Fibroblast of pulmonary artery (primary cell): ENCODE measurements around the gene GLRA3.
A peak's percentile ranks its signal among the peaks of the same experiment; 100 is the strongest.

Experiments used
- DNase-seq: peaks from one replicate; pipeline ENCODE4 v3.0.0-alpha.2; 2010; ENCODE audit warnings: low read depth
- H3K4me3 ChIP-seq: replicated peaks from 2 replicates; pipeline ENCODE4 v1.5.1; 2011; ENCODE audit warnings: low read depth, mild to moderate bottlenecking, control low read depth, low read length, moderate library complexity
- TF ChIP-seq, protein P1 (sequence below): IDR thresholded peaks from 2 replicates; pipeline ENCODE4 v1.5.1; 2011; ENCODE audit warnings: mild to moderate bottlenecking, control low read depth, low read length, inconsistent platforms; ENCODE audit errors: missing control alignments

GLRA3 gene

DNA sequence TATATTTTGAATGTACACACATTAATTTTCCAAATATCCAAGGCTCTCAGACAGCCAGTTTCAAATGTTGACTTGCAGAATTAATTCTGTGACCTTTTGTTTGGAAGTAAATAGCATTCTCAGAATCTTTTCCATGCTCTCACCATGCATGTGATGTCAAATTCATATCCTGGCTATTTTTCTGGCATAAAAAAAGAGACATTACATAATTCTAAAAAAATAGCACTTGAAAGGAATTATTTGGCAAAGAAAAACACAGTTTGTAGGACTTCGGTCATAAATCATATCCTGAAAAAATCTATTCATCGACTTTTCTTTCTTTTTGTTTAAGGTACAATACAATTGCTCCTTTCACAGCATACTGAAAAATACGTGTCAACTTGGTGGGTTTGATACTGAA is 111.2 kb downstream of the GLRA3 start:
- no peak overlapping the region for H3K4me3 ChIP-seq
- DNase-seq, result no peak
- TF ChIP-seq, protein P1, sequence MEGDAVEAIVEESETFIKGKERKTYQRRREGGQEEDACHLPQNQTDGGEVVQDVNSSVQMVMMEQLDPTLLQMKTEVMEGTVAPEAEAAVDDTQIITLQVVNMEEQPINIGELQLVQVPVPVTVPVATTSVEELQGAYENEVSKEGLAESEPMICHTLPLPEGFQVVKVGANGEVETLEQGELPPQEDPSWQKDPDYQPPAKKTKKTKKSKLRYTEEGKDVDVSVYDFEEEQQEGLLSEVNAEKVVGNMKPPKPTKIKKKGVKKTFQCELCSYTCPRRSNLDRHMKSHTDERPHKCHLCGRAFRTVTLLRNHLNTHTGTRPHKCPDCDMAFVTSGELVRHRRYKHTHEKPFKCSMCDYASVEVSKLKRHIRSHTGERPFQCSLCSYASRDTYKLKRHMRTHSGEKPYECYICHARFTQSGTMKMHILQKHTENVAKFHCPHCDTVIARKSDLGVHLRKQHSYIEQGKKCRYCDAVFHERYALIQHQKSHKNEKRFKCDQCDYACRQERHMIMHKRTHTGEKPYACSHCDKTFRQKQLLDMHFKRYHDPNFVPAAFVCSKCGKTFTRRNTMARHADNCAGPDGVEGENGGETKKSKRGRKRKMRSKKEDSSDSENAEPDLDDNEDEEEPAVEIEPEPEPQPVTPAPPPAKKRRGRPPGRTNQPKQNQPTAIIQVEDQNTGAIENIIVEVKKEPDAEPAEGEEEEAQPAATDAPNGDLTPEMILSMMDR, result no peak

DNA sequence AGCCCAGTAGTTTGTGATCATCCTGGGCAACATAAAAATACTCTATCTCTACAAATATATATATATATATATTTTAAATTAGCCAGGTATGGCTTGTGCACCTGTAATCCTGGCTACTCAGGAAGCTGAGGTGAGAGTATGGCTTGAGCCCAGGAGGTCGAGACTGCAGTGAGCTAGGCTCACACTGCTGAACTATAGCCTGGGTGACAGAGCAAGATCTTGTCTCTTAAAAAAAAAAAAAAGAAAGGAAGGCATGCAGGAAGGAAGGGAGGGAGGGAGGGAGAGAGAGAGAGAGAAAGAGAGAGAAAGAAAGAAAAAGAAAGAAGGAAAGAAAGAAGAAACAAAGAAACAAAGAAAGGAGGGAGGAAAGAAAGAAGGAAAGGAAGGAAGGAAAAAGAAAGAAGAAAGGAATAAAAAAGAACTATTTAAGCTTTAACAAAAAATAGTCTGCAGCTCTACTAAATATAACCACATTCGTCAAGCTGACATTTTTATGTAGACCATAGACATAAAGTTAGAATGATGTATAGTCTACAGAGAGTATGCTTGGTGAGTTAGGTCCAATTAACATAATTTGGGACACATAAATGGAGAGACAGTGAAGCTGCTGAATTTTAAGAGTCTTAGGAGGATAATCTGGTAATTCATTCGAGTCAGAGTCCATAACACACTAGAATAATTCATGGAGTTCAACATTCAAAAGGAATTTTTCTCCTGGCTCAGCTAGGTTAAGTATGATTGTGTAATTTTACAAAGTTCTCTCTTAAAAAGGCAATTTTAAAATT is 111.9 kb downstream of the GLRA3 start:
- H3K4me3 ChIP-seq, result no peak overlapping the region
- DNase-seq, result no peak
- TF ChIP-seq, protein P1, result no peak

DNA sequence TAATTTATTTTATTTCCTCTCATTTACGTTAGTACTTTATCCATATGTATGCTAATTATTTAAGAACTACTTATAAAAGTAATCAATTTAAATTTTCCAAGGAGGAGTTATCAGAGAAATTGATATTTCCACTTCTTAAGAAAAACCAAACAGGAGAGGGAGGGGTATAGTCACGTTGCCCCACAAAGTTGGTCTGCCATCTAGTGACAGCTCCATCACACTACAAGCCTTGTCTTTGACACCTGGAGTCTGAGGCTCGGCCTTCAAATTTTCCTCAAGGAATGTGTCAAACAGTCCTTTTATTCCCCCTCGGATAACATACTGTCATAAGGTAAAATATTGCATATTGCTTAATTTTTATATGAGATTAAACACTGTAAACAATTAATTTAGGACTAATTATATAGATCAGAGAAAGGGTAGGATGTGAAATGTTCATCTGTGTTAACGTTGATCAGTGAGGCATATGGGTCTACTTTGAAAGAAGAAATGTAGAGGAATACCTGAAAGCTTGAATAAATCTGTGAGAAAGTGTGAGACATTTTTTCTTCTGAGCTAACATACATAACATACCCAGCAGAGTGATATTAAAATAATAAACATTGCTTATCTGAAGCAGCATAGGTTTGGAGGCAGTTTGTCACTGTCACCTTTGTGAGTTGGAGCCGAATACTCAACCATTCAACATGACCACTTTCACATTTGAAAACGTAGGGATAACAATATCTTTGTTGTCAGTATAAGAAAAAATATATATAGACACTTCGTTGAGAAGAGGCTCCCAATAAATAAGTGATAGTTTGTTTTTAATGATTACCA is 114.4 kb downstream of the GLRA3 start:
- peak; percentile 71 for DNase-seq
- TF ChIP-seq, protein P1, result peak; percentile 93
- no peak overlapping the region for H3K4me3 ChIP-seq

DNA sequence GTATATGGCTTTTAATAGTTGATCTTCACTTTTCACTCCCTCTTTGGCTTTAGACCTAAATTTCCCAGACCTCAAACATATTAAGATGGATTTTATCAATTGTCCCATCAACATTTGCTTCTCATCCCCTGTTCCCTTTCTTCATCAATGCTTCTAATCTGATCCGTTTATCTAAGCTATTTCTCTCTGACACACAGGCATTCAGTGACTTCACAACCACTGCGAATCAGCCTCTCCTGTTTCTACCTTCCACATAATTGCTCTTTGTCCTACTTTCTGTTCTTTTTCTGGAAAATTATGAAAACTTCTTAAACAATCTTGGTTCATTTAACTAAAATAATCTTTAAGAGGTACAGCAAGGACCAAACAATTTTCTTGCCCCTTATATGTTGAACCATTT is 115.2 kb downstream of the GLRA3 start:
- no peak for DNase-seq
- H3K4me3 ChIP-seq, result no peak overlapping the region
- TF ChIP-seq, protein P1, result no peak

DNA sequence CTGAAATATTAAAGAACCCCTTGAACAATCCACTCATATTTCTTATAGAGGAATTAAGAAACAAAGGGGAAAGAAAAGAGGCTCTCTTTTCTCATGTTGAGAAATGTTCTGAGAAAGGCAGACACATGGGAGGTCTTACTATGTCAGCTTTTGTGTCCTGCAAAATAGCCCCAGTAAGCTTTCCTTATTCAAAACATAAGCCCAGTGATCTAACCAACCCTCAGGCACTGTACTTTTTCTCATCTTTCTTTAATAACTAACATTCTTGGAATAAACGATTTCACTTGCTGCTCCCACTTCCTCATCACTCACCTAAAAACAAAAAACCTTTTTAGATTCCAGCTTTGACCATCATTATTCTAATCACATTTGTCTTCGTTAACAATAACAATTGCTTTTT is 115.9 kb downstream of the GLRA3 start:
- no peak for DNase-seq
- TF ChIP-seq, protein P1, result no peak
- H3K4me3 ChIP-seq, result no peak overlapping the region

DNA sequence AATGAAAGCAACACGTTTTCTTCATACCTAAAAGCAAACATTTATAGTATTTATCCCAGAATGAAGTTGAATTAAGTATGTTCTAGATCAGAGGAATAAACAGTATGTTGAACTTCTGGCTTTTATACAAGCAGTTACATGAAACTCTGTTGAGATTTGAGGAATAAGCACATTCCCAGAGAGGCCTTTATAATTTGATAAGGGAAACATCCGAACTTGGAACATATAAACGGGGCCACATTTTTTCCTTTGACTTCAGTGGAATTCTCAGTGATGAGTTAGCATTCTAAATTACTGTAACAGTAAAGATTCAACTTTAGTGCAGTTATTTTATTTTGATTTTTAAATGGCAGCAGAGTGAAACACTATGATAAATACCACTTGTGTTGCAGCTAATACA is 119.5 kb downstream of the GLRA3 start:
- TF ChIP-seq, protein P1, result no peak

More for the DNA sequence above, 119.5 kb downstream of the GLRA3 start:
- no peak overlapping the region for H3K4me3 ChIP-seq
- peak; percentile 21 for DNase-seq
